HG03066 (cell line): Measurements from ENCODE around the gene GFPT1.
A peak's percentile ranks its signal among the peaks of the same experiment; 100 is the strongest.

Source experiments
- ATAC-seq: cut with Tn5 transposase; IDR thresholded peaks from one replicate; pipeline ENCODE4 v1.9.1; 2021; ENCODE audit warnings: low read depth; ENCODE audit not compliant: unreplicated experiment

Gene GFPT1

GRCh38 chr2:69330781-69331180 lies 56.2 kb downstream of the GFPT1 start:
- no peak for ATAC-seq

- ATAC-seq: no peak
Observed at GRCh38 chr2:69322631-69323030, 64.4 kb downstream of the GFPT1 start.

DNA sequence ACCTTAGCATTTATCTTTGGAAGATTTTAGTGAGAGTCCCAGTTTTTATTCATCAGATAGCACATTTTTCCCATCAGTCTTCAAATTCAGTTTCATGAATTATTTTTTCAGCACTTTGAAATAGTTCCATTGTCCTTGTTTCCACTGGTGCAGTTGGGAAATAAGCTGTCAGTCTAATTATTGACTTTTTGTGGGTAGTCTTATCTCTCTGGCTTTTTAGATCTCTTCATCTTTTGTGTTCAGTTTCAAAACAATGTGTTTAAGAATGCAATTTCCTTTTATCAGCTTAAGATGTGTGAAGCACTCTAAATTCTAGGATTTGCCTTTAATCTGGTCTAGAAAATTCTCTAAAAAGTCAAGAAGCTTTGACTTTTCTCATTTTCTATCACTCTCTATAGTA lies 70.5 kb downstream of the GFPT1 start:
- ATAC-seq: no peak

- no peak for ATAC-seq
Observed at GRCh38 chr2:69315160-69315761, 71.8 kb downstream of the GFPT1 start.

DNA sequence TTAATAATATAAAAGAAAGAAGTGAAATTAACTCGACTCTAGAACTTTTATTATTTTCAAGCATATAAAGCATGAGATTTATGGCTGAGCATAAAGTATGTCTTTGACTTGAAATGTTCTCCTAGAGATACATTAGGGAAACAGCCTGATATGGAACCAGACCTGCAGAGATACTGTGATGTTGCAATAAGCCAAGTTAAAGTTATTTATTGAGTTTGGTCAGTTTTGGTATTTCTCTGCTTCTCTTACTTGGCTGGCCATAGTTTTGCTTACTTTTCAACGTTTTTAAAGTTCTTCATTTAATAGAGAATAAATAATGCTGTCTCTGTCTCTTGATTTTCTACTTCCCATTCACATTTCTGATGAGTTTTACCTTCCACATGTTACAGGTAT lies 76.0 kb downstream of the GFPT1 start:
- no peak for ATAC-seq

DNA sequence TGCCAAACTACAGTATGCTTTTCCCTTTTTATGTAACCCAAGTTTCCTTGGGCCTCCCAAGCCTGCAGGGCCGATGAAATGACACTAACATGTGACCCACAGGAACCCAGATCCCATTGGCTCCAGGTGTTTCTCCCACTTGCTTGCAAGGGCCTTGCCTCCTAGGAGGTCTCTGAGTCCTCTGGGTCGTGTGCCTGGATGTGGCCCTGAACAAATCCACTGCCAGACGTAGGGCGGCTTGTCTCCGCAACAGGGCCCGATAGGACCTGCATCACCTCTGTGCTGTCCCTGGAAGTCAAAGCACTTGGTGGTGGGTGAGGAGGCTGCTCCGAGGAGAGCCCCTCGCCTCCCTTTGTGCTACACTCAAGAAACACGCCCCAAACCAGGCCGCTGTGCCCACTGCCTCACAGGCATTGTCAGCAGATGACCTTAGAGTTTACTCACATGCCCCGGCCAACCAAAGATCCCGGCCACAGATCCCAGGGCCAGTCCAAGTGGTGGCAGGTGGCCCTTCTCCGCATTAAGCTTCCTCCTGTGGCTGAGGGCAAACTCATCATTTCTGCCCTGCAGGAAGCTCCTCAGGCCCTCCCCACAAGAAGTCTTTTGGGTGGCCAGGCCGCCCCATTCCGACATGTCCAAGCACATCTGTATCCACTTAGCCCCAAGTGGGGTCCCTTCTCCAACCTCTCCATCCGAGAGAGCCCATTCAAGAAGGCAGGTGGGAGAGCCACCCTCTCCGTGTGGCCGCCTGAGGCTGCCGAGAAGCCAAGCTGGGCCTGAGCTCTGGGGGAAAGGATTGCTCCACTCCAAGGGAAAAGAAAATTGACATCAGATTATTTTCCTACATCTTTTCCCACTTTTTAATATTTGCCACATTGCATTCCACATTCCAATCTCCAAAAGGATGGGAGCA lies 76.7 kb downstream of the GFPT1 start:
- ATAC-seq: no peak

DNA sequence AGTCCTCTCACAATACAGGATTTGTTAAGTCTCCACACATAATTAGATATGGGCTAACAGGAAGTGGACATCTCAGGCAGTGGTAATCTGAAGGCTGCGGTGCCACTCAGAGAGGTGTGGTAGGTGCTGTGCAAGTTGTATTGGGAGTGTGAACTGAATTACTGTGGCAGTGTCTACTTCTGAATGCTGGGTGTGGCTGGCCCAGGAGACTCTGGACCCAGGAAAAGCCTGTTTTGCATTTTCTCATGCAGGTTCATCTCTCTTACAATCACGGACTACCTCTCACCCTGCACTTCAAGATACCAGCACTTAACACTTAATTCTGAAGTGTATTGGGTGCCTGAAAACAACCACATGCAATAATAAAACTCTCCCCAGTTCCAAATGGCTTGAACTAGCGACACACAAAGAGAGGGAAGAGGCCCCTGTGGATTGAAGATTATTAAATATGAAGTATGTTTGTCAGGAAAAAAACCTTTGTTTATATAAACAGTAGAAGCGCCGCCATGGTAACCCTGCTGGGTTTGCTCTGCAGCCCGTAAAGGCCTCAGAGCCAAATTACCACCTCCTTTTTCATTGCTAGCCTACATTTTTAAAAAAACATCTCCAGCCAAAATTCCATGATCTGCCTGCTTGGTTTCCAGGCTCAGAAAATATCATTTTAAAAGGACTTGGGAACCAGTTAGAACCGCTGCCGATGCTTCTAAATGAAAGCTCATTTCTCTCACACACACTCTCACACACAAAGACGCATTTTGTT lies 77.5 kb downstream of the GFPT1 start:
- ATAC-seq: no peak

GRCh38 chr2:69308338-69308737 lies 78.7 kb downstream of the GFPT1 start:
- ATAC-seq: no peak

GRCh38 chr2:69307579-69308064 lies 79.4 kb downstream of the GFPT1 start:
- ATAC-seq: no peak

GRCh38 chr2:69306822-69307578 lies 80.0 kb downstream of the GFPT1 start:
- peak; percentile 85 for ATAC-seq

GRCh38 chr2:69306393-69306821 lies 80.6 kb downstream of the GFPT1 start:
- ATAC-seq: no peak

- ATAC-seq: no peak
Observed at GRCh38 chr2:69305712-69306392, 81.2 kb downstream of the GFPT1 start.

GRCh38 chr2:69305166-69305565 lies 81.9 kb downstream of the GFPT1 start:
- no peak for ATAC-seq

DNA sequence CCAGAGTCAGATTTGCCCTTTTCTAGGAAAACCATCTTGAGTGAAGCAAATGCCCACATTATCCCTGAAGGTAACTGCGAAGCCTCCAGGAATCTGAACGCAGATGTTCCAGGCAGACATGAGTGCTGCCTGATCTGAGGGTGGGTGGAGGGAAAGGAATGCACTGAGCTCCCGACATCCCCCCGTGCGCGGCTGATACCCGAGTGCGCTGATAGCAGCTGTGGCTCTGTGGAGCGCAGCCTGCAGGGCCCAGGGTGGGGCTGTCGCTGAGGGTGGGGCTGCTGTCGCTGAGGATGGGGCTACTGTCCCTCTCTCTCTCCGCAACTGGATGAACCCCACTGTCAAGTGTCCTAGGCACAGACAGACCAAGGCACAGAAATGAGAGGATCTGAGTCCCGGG lies 82.4 kb downstream of the GFPT1 start:
- no peak for ATAC-seq

GRCh38 chr2:69300650-69301049 lies 86.4 kb downstream of the GFPT1 start:
- ATAC-seq: no peak

GRCh38 chr2:69299772-69300516 lies 87.1 kb downstream of the GFPT1 start:
- ATAC-seq: no peak

- ATAC-seq: no peak
Observed at GRCh38 chr2:69298862-69299261, 88.2 kb downstream of the GFPT1 start.

DNA sequence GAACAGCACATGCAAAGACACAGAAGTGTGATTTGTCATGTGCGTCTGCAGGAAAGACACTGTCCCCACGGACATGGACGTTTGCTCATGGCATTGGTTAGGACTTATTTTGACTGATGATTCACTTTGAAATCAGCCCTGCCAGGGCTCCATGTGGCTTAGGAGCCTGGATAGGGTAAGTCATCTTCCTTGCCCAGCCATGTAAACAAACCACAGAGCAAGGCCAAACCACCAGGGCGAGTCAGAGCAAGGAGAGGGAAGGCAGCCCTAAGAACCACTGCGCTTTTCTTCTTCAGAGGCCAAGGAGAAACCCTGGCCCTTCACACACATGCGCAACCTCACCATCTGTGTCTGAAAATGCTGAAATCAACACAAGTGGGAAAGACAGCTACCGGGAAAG lies 88.8 kb downstream of the GFPT1 start:
- ATAC-seq: no peak

DNA sequence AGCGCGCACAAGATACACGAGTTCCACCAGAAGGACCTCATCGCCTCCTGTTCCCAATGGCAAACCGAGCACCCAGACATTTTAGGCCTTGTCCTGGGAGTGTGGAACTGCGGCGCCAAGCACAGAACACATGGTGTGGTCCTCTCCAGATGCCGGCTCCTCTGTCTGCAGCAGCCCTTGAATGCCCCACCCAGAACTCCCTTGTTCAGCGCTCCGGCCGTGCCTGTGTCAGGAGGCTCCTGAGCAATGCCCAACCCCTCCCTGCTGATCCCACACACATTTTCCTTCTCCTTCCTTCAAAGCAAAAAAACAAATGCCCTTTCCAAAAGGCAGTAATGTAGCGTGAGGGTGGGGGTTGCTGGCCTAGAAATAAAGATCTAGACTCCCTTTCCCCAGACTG lies 89.8 kb downstream of the GFPT1 start:
- no peak for ATAC-seq
